Fibroblast of skin of scalp (primary cell): ENCODE measurements around the gene CFAP74.
"Not testable (repeated sequence)": the region's sequence is repeated elsewhere in the genome, so short reads cannot be mapped to it uniquely, and the experiment has no call there.

Experiments
- DNase-seq: peaks from one replicate; pipeline ENCODE4 v3.0.0-alpha.2; 2013

CFAP74 gene

DNA sequence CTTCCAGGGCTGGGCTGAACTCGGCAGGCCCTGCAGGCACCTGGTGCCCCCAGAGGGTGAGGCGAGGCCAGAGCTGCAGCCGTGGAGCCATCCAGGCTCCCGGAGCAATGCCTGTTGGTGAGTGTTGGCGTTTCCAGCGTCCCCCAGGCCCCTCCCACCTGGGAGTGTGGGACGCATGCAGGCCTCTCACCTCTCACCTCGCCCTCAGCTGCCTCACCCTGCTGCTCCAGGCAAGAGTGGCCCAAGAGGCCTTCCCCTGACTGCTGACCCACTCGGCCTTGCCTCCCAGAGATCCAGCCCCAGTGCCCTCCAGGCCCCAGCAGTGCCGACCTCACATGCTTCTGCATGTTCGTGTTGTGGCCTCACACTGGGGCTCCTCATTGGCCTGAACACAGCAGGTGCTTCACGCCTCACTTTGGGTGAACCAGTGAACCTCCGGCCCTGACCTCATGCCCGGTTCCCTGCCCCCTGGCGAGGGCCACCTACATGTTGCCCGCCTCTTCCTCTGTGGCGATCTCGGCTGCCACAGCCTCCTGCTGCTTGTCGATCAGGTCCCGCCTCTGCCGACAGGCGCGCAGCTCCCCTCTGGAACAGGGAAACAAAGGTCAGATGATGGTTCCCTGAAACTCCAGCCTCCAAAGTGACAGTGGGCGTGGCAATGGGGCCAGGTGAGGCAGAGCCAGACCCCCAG is 17.0 kb downstream of the CFAP74 start:
- DNase-seq, result no peak

DNA sequence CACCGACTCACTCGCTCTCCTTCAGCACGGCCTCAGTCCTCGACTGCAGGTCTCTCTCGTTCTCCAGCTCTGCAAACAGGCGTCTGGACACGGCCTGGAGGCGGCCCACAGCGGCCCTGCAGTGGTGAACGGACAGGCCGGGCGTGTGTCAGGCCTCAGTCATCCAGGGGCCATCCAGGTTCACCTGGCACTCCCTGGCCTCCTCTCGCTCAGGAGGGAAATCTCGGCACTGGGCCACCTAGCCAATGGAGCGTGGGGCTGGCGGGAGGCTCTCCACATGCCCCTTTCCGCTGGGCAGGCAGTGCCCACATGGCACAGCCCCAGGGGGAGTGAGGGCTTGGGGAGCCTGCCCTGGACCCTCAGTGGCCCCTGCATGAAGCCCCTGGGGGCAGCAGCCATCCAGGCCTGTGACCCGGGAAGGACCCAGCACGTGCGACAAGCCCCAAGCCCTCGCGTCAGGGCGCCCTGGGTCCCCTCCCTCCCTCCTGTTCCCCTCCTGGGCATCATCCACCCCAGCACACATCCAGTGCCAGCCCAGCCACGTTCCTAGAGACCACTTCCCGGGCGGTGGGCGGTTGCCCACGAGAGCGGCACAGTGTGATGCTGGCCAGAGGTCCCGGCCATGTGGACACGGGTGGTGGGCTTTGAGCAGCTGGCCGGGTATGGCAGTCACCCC is 18.1 kb downstream of the CFAP74 start:
- DNase-seq, result no peak

DNA sequence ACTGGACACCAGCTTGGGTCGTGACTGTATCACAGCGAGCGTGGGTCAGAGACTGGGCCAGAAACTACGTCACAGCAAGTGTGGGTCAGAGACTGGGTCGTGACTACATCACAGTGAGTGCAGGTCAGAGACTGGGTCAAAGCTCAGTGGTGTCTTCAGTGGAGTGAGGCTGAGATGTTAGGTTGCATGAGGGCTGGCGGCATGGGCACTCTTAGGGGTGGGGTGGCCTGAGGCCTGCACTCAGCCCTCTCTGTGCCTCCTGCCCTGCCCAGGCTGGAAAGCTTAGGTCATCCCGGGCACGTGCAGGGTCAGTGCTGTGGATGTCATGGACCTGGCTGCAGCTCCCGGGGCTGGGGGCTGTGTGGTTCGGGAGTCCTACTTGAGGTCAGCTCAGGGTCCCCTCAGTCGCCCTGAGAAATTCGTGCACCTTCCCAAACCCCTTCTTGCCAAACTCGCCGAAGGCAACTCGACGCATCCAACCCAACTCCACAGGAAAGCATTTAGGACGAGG is 19.0 kb downstream of the CFAP74 start:
- no peak for DNase-seq

DNA sequence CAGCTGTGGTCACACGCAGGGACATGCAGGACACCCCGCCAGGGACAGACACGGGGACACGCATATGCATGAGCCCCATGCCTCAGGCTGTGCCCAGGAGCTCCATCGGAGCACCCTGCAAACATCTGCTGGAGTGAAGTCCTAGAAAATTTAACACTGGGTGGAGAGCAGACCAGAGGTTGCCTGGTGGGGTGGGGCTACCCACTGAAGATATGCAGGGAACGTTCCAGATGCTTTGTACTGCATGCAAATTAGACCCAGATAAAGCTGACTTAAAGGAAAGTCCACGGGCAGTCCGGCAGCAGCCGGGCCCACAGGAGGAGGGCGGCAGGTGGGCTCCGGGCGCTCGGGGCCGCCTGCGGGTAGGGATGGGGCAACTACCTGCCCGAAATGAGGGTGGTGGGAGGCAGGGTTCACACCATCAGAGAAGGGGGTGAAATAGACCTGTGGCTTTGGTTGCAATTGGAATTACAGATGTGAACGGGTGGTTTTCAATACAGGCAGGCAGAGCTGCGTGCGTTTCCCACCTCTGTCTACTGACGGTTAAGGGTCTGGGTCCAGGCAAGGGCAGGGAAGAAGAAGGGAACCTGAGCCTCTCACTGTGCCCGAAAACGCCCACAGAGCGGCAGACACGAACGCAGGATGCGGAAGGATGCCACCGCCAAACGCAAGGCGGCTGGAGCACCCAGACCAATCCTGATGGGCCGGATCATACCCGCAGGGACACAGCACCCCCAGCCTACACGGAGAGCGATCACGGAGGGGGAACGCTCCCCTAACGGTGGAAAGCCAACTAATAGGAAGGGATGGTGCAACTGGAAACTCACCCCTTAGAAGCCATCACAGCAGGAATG is 21.0 kb downstream of the CFAP74 start:
- DNase-seq, result no peak

- not testable (repeated sequence) for DNase-seq
These were observed 21.8 kb downstream of the CFAP74 start for GRCh38 chr1:1981631-1982327.

- DNase-seq, result no peak
These were observed 22.5 kb downstream of the CFAP74 start for GRCh38 chr1:1981142-1981500.

- DNase-seq, result no peak
These were observed 23.0 kb downstream of the CFAP74 start for GRCh38 chr1:1980467-1981141.

- DNase-seq, result no peak
These were observed 24.0 kb downstream of the CFAP74 start for GRCh38 chr1:1979482-1980165.

GRCh38 chr1:1978690-1979481 is 24.7 kb downstream of the CFAP74 start:
- DNase-seq, result not testable (repeated sequence)

- no peak for DNase-seq
These were observed 25.5 kb downstream of the CFAP74 start for GRCh38 chr1:1978108-1978507.

DNA sequence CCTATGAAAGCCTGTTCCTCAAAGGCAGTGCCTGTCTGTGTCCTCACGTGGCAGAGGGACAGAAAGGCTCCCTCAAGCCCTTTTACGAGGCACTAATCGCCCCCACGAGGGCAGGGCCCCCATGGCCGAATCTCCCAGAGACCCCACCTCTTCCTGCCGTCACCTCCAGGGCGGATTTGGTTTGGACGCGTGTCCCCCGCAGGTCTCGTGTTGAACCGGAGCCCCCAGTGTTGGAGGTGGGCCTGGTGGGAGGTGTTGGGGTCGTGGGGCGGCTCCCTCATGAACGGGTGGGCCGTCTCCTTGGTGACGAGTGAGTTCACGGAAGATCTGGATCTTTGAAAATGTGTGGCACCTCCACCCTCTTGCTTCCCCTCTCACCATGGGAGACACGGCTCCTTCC is 27.6 kb downstream of the CFAP74 start:
- DNase-seq, result no peak

DNA sequence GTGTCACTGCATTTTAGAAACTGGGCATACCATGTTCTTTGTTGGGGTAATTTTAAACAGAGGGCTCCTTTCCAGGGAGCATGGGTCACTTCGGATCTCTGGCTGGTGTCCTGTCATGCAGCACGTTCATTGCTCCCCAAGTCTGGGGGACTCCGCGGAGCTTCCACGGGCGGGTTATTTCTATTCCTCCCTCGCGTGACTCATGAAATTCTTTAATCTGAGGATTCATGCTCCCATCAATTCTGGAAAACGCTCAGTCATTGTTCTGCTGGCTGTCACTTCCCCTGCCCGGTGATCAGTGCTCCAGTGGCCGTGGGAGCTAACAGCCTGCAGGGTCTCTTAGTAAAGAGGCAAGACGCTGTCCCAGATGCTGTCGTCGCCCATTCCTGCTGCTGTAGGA is 28.1 kb downstream of the CFAP74 start:
- no peak for DNase-seq

GRCh38 chr1:1974834-1975233 is 28.8 kb downstream of the CFAP74 start:
- no peak for DNase-seq

- DNase-seq, result no peak
These were observed 29.6 kb downstream of the CFAP74 start for GRCh38 chr1:1973716-1974642.

DNA sequence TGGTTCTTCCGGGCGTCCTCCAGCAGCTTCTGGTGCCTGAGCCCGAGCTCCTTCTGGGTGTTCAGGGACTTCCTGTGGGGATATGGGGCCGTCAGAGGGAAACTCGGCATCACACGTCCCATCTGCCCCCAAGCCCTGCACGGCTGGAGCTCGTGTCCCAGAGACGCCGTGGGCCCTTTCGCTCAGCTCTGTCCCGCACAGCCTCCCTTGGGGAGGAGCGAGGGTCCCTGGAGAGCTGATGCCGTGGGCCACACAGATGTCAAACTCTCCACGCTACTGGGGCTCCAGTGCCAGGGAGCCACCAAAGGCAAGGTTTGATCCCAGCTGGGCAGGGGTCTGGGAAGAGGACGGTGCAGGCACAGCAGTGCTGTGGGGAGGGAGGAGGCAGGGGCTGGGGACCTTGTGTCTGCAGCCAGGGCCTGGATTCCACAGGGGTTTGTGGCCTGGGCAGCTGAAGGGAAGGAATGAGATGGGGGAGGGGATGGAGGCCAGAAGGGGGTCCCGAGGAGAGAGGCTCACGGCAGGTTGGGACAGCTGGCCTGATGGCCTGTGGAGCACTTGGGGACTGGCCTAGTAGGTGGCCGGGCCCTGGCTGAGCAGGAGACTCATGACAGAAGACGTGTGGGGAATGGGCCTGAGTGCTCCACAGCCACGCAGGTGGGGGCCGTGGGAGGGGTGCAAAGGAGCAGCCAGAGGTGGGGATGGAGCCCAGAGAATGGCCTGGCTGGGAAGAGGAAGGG is 30.4 kb downstream of the CFAP74 start:
- DNase-seq, result no peak

DNA sequence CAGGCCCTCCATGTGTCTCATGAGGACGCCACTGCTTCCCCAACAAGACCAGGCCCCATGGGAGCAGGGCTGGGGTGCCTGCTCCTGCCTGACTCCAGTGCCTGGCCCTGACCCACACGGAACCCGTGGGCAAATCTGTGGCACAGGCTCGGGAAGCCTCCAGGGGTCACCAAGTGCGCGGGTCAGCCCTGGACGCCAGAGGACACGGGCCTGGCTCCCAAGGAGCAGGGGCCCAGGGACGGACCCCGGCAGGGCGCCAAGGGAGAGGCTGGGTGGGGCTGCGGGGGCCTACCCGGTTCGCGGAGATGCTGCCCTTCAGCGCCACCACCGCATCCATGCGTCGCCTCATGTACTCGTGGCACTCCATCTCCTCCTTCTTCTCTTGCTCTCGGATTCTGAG is 31.9 kb downstream of the CFAP74 start:
- no peak for DNase-seq

DNA sequence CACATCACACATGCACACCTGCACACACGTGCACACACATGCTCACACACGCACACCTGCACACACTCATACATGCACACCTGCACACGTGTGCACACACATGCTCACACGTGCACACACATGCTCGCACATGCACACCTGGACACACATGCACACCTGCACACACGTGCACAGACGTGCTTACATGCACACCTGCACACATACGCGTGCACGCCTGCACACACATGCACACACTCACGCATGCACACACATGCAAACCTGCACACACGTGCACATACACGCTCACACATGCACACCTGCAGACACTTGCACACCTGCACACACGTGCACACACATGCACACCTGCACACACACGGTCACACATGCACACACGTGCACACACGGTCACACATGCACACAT is 32.6 kb downstream of the CFAP74 start:
- no peak for DNase-seq

DNA sequence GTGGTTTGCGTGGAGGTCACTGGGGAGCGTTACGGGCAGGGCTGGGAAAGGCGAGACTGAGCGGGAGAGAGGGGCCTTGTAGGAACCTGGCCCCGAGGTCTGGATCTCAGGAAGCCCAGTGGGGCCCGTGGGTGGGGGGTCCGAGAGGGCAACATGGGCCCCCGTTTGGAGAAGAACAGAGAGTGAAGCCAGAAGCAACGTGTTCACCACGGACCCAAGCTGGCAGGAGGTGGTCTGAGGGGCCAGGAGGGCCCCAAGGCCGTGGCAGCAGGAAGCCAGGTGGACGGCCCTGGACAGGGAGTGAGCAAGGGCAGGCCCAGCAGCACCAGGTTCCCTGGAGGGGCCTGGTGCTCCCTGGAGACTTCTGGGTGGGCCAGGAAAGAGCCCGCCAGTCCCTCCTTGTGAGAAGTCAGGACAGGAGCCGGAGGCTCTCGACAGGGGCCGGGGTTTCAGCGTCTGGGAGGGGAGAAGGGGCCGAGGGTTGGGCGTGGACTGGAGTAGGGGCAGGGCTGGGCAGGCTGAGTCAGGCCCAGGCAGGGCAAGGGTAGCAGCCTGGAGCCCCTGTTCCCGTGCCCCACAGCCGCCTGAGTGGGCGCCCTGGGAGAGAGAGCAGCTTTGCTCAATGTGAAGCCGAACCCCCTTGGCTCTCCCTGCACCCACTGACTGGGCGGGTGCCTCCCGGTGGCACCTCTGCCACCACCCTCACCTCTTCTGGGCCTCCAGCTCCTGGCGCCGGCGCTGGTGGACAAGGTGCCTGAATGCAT is 33.5 kb downstream of the CFAP74 start:
- no peak for DNase-seq
